Keratinocyte (primary cell): Measurements from ENCODE around the gene APPL2. TPM values are rescaled to one million over a fixed set of nuclear protein-coding genes. Genes with fewer than 3 reads are reported as not detected.

ENCODE experiments used
- DNase-seq: peaks from one replicate; pipeline ENCODE4 v3.0.0-alpha.2; 2011; ENCODE audit warnings: low read depth, missing footprints, low spot score
- FAIRE-seq: peaks from 2 replicates; lab custom pipeline; 2011; peaks lifted over from hg19 to GRCh38; lab: Jason Lieb, UNC
- H2AFZ ChIP-seq: 2 replicates; pipeline ENCODE4 v1.6.0; 2012; ENCODE audit warnings: low read length, control low read depth, inconsistent platforms; ENCODE audit not compliant: control insufficient read depth
- H3K27ac ChIP-seq: 2 replicates; pipeline ENCODE4 v1.5.1; 2011; ENCODE audit warnings: low read length; ENCODE audit not compliant: control insufficient read depth, insufficient read depth
- H3K27me3 ChIP-seq: 3 replicates; pipeline ENCODE4 v1.6.0; 2011; ENCODE audit warnings: low read length; ENCODE audit not compliant: control insufficient read depth, insufficient read depth; ENCODE audit errors: extremely low read depth
- H3K36me3 ChIP-seq, 2 experiments: 2 replicates in 1 of 2; 3 replicates in 1 of 2; pipeline ENCODE4 v1.5.1; 2011; ENCODE audit warnings: low read length in 2 of 2, mild to moderate bottlenecking in 1 of 2; ENCODE audit not compliant: control insufficient read depth in 2 of 2, insufficient read depth in 2 of 2; ENCODE audit errors: extremely low read depth in 1 of 2
- H3K4me1 ChIP-seq: 3 replicates; pipeline ENCODE4 v1.5.1; 2011; ENCODE audit warnings: low read length; ENCODE audit not compliant: control insufficient read depth, insufficient read depth; ENCODE audit errors: extremely low read depth
- H3K4me2 ChIP-seq: 3 replicates; pipeline ENCODE4 v1.6.0; 2011; ENCODE audit warnings: low read depth, low read length; ENCODE audit not compliant: control insufficient read depth, insufficient read depth; ENCODE audit errors: extremely low read depth
- H3K4me3 ChIP-seq, 3 experiments: fragments of 200-600 bp in 1 of 3; sonication (generic) in 1 of 3; 2 replicates in 2 of 3; 3 replicates in 1 of 3; pipeline ENCODE4 v1.5.1; 2011 to 2016; ENCODE audit warnings: low read length in 3 of 3, mild to moderate bottlenecking in 3 of 3, control low read depth in 2 of 3, inconsistent platforms in 1 of 3, low read depth in 1 of 3, mixed read lengths in 1 of 3, mixed run types in 1 of 3, moderate library complexity in 1 of 3; ENCODE audit not compliant: control insufficient read depth in 2 of 3, insufficient read depth in 2 of 3; ENCODE audit errors: extremely low read depth in 1 of 3
- H3K79me2 ChIP-seq: 2 replicates; pipeline ENCODE4 v1.6.0; 2012; ENCODE audit warnings: low read length; ENCODE audit not compliant: control insufficient read depth, insufficient read depth
- H3K9ac ChIP-seq: 3 replicates; pipeline ENCODE4 v1.6.0; 2011; ENCODE audit warnings: low read length; ENCODE audit not compliant: control insufficient read depth, insufficient read depth; ENCODE audit errors: extremely low read depth
- H3K9me1 ChIP-seq: 3 replicates; pipeline ENCODE4 v1.6.0; 2011; ENCODE audit warnings: low read length; ENCODE audit not compliant: control insufficient read depth, insufficient read depth; ENCODE audit errors: extremely low read depth
- H3K9me3 ChIP-seq: 2 replicates; pipeline ENCODE4 v1.5.1; 2012; ENCODE audit warnings: low read depth, low read length; ENCODE audit not compliant: control insufficient read depth
- H4K20me1 ChIP-seq: 3 replicates; pipeline ENCODE4 v1.6.0; 2011; ENCODE audit warnings: low read length; ENCODE audit not compliant: control insufficient read depth, insufficient read depth; ENCODE audit errors: extremely low read depth
- EZH2 ChIP-seq: IDR thresholded peaks from one replicate; pipeline ENCODE4 v1.6.1; 2012; ENCODE audit warnings: inconsistent platforms, mild to moderate bottlenecking, low read length, moderate library complexity
- dilution Hi-C: fragments of 300-500 bp; cut with MboI; formaldehyde crosslinking; loops from one replicate; pipeline ENCODE4 v1.7.0; 2020; ENCODE audit warnings: low sequenced_read_pairs; ENCODE audit not compliant: extremely low pct_ligation_motif_present
- polyA plus RNA-seq, 5 experiments: library from polyadenylated mRNA; depleted of rRNA in 3 of 5; stranded (reverse) in 3 of 5; stranded (forward) in 1 of 5; unstranded in 1 of 5; fragments of >200 nt; gene quantifications; 1 replicate in 1 of 5; 2 replicates in 3 of 5; 3 replicates in 1 of 5; pipeline versions ENCODE4 v1.2.1 to v1.2.3, GENCODE V29; 2011 to 2012; ENCODE audit warnings: missing spikeins in 2 of 5, low read depth in 1 of 5, low replicate concordance in 1 of 5
- TF ChIP-seq, protein P1 (sequence below), 3 experiments: IDR thresholded peaks in 1 of 3; conservative IDR thresholded peaks in 1 of 3; optimal IDR thresholded peaks in 1 of 3; 2 replicates in 2 of 3; 3 replicates in 1 of 3; pipeline versions ENCODE3 to v1.5.1; 2011; ENCODE audit warnings: low read length in 3 of 3, mild to moderate bottlenecking in 3 of 3, moderate library complexity in 2 of 3, control low read depth in 1 of 3, inconsistent platforms in 1 of 3; ENCODE audit not compliant: insufficient read depth in 2 of 3; ENCODE audit errors: extremely low read depth in 1 of 3

APPL2 gene
- polyA plus RNA-seq, 1 donor (not counting 4 experiments of a cell fraction or from before 2014, with no cell fraction given), result 26.1 TPM

DNA sequence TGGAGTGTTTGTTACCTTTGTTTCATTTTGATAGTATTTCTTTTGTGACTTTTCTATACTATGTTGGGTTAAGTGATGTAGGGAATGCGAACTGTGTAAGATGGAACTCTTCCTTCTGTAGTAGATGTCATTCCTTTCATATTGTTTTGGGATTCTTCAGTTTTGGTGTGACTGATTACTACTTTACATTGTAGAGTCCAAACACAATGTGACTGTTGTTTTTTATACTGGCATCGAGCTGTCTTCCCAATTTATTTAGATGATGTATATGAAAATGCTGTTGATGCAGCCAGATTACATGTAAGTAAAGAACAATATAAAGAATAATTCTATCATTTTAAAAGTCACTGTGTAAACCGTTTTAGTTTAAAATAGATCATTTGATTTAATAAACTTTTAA, 93.7 kb downstream of the APPL2 start:
- Histone ChIP-seq H3K27me3 (no peaks in the 10 kb centered on the region), H3K27ac (no peak overlapping the region), H3K36me3 (peaks cover 4 to 10% of the 10 kb centered on the region in 2 experiments), H3K9me3 (no peaks in the 10 kb centered on the region), H2AFZ (no peak overlapping the region), H3K4me2 (no peak overlapping the region), H3K79me2 (no peaks in the 10 kb centered on the region), H3K9ac (no peak overlapping the region), H3K4me1 (no peaks in the 10 kb centered on the region), H4K20me1 (no peaks in the 10 kb centered on the region), H3K4me3 (no peak overlapping the region), H3K9me1 (no peaks in the 10 kb centered on the region)
- dilution Hi-C loops, result no loop called here
- FAIRE-seq (no peak), DNase-seq (no peak)
- no peak for TF ChIP-seq EZH2
- TF ChIP-seq, protein P1, sequence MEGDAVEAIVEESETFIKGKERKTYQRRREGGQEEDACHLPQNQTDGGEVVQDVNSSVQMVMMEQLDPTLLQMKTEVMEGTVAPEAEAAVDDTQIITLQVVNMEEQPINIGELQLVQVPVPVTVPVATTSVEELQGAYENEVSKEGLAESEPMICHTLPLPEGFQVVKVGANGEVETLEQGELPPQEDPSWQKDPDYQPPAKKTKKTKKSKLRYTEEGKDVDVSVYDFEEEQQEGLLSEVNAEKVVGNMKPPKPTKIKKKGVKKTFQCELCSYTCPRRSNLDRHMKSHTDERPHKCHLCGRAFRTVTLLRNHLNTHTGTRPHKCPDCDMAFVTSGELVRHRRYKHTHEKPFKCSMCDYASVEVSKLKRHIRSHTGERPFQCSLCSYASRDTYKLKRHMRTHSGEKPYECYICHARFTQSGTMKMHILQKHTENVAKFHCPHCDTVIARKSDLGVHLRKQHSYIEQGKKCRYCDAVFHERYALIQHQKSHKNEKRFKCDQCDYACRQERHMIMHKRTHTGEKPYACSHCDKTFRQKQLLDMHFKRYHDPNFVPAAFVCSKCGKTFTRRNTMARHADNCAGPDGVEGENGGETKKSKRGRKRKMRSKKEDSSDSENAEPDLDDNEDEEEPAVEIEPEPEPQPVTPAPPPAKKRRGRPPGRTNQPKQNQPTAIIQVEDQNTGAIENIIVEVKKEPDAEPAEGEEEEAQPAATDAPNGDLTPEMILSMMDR (optimal IDR thresholded peaks at IDR 0.05 in 1 of 3, IDR thresholded peaks at IDR 0.05 in 1 of 3, conservative IDR thresholded peaks at IDR 0.05 in 1 of 3; ENCODE audit: extremely low read depth in 1 of 3, insufficient read depth in 2 of 3, low read length in 3 of 3), result no peak

DNA sequence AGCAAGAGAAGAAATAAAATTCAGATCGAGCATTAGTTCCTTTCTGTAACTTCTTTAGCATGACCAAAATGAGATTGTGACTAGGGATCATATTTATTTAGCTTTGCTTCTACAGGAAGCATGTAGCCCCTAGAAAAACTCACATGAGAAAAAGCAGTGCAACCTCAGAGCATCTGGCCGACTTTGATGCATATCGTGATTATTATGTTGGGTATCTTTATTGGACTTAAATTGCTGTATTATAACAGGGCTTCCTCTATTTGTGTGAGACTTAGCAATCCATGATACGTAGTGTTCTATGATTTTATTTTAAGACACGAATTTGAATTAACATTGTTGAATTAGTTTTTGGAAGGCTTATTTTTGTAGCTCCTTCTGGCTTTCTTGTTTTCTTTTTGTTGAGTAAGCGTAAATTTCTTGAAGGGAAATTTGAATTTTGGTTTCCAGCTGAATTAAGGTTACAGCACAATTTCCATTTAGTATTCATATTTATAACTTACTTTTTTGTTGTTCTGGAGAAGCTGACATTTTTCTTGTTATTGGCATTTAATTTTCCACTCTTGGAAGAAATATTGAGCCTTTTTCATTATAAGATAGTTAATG, 94.6 kb downstream of the APPL2 start:
- TF ChIP-seq, protein P1 (optimal IDR thresholded peaks at IDR 0.05 in 1 of 3, IDR thresholded peaks at IDR 0.05 in 1 of 3, conservative IDR thresholded peaks at IDR 0.05 in 1 of 3; ENCODE audit: extremely low read depth in 1 of 3, insufficient read depth in 2 of 3, low read length in 3 of 3), result no peak
- TF ChIP-seq EZH2, result no peak
- no peak for FAIRE-seq
- Histone ChIP-seq H3K27me3 (no peaks in the 10 kb centered on the region), H3K9me1 (no peaks in the 10 kb centered on the region), H3K4me1 (no peaks in the 10 kb centered on the region), H2AFZ (no peak overlapping the region), H3K79me2 (no peaks in the 10 kb centered on the region), H3K4me3 (no peak overlapping the region), H3K36me3 (peaks cover 5 to 6% of the 10 kb centered on the region in 2 experiments), H4K20me1 (no peaks in the 10 kb centered on the region), H3K9ac (no peak overlapping the region), H3K27ac (no peak overlapping the region), H3K9me3 (no peaks in the 10 kb centered on the region), H3K4me2 (no peak overlapping the region)
- DNase-seq, result no peak
- dilution Hi-C loops, result no loop called here
